DND-41 (cell line): ENCODE results near the gene SLC38A7.

Source experiments
- CTCF ChIP-seq: IDR thresholded peaks from 2 replicates; pipeline ENCODE4 v1.5.1; 2012; ENCODE audit warnings: borderline replicate concordance, low read length, moderate library complexity, mild to moderate bottlenecking; ENCODE audit not compliant: poor library complexity, severe bottlenecking; ENCODE audit errors: extremely low read depth
- EZH2 ChIP-seq: IDR thresholded peaks from 3 replicates; pipeline ENCODE4 v1.6.1; 2012; ENCODE audit warnings: borderline replicate concordance, low read depth, mild to moderate bottlenecking, moderate library complexity, low read length, inconsistent platforms; ENCODE audit not compliant: severe bottlenecking

GRCh38 chr16:58684354-58685083 is at the start of gene SLC38A7:
- TF ChIP-seq EZH2 = no peak
- TF ChIP-seq CTCF = no peak
